ENCODE measurements around the gene RPL13A. TPM values are rescaled to one million over a fixed set of nuclear protein-coding genes. Genes with fewer than 3 reads are reported as not detected.
A peak's percentile ranks its signal among the peaks of the same experiment; 100 is the strongest.
"Not testable (repeated sequence)": the region's sequence is repeated elsewhere in the genome, so short reads cannot be mapped to it uniquely, and the experiment has no call there.

Gene RPL13A
- total RNA-seq, 1 donor = 1,887 TPM

- H3K4me3 ChIP-seq (ENCODE audit: low read depth, low read length) = peak overlapping the region; percentile 76
- no peak for TF ChIP-seq CTCF (IDR thresholded peaks at IDR 0.05; ENCODE audit: insufficient read depth, low read depth, low read length)
- DNase-seq (ENCODE audit: low read depth) = no peak
Measured at GRCh38 chr19:49442354-49442753, 45.1 kb upstream of the RPL13A start.

DNA sequence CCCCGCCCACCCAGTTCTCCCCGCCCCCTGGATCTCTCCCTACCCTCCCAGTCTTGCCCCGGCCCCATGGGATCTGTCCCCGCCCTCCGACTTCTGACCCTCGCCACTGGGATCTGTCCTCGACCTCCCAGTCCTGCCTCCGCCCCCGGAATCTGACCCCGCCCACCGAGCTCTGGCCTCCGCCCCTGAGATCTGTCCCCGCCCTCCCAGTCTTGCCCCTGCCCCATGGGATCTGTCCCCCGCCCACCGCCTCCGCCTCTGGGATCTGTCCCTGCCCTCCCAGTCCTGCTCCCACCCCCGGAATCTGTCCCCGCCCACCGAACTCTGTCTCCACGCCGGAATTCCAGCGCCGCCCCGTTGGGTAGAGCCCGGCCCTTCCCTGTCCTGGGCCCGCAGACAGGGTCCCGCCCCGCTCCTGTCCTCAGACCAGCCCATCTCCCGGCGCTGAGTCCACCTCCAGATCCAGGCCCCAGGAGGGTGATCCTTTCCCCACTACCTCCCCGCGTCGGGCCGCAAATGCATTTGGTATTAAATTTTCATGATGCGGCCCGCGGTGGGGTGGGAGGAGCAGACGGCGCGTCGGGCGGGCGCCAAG is 44.5 kb upstream of the RPL13A start:
- no peak for TF ChIP-seq CTCF (IDR thresholded peaks at IDR 0.05; ENCODE audit: insufficient read depth, low read depth, low read length)
- H3K4me3 ChIP-seq (ENCODE audit: low read depth, low read length) = peak overlapping the region; percentile 76
- DNase-seq (ENCODE audit: low read depth) = peak; percentile 87

GRCh38 chr19:49443366-49444099 is 43.9 kb upstream of the RPL13A start:
- peak overlapping the region; percentile 76 for H3K4me3 ChIP-seq (ENCODE audit: low read depth, low read length)
- peak; percentile 81 for TF ChIP-seq CTCF (IDR thresholded peaks at IDR 0.05; ENCODE audit: insufficient read depth, low read depth, low read length)
- peak; percentile 93 for DNase-seq (ENCODE audit: low read depth)

GRCh38 chr19:49444100-49444700 is 43.2 kb upstream of the RPL13A start:
- DNase-seq (ENCODE audit: low read depth); H3K4me3 ChIP-seq (ENCODE audit: low read depth, low read length): not testable (repeated sequence)

- no peak overlapping the region for H3K4me3 ChIP-seq (ENCODE audit: low read depth, low read length)
- DNase-seq (ENCODE audit: low read depth) = no peak
- TF ChIP-seq CTCF (IDR thresholded peaks at IDR 0.05; ENCODE audit: insufficient read depth, low read depth, low read length) = no peak
Measured at GRCh38 chr19:49445997-49446396, 41.4 kb upstream of the RPL13A start.

- peak; percentile 33 for DNase-seq (ENCODE audit: low read depth)
- TF ChIP-seq CTCF (IDR thresholded peaks at IDR 0.05; ENCODE audit: insufficient read depth, low read depth, low read length) = no peak
- H3K4me3 ChIP-seq (ENCODE audit: low read depth, low read length) = no peak overlapping the region
Measured at GRCh38 chr19:49447485-49448431, 39.6 kb upstream of the RPL13A start.
